GM12878 (cell line): Measurements from ENCODE around the gene WNK2.

Source experiments
- KAT2A ChIP-seq: conservative IDR thresholded peaks from 2 replicates; pipeline ENCODE4 v1.6.1; 2011; ENCODE audit warnings: low read depth, low read length; ENCODE audit not compliant: control insufficient read depth
- TBL1XR1 ChIP-seq: IDR thresholded peaks from 2 replicates; pipeline ENCODE4 v1.6.1; 2012; ENCODE audit warnings: low read depth, low read length, improper control_type of control experiment
- TF ChIP-seq, protein P1 (sequence below): IDR thresholded peaks from 2 replicates; pipeline ENCODE4 v1.6.1; 2012; ENCODE audit warnings: low read depth, low read length, improper control_type of control experiment

DNA sequence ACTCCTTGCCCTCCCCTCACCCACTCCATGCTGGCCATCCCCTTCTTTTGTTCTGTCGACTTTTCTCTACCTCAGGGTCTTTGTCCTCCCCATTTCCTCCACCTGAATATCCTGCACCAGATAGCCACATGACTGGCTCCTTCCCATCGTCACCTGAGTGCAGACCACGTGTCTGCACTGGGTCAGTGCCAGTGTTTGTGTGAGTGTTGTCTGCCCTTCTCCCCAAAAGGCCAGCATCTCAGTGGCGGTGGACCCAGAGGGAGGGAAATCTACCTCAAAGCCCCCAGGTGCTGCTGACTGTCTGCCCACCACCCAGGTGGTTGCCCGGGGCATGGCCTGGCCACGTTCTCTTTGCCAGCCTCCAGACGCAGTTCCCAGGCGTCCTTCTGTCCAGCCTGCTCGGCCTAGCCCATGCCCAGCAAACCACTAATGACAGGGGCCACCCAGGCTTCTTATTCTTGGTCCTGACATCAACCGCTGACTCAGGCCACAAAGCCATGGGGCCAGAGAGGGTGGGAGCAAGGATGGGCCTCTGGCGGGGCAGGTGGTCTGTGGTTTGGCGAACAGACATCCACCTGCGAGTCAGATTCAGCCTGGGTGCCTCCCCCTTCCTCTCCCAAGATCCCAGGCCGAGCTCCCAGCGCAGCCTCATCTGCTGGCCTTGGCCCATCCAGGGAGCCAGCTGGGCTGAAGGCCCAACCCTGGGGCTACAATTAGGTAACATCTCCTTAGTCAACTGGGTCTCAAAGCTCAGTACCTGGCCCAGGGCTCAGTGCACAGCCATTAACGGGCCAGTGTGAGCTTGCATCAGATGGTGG, 44.4 kb upstream of the WNK2 start:
- TF ChIP-seq TBL1XR1, result no peak
- TF ChIP-seq KAT2A, result no peak
- TF ChIP-seq, protein P1, sequence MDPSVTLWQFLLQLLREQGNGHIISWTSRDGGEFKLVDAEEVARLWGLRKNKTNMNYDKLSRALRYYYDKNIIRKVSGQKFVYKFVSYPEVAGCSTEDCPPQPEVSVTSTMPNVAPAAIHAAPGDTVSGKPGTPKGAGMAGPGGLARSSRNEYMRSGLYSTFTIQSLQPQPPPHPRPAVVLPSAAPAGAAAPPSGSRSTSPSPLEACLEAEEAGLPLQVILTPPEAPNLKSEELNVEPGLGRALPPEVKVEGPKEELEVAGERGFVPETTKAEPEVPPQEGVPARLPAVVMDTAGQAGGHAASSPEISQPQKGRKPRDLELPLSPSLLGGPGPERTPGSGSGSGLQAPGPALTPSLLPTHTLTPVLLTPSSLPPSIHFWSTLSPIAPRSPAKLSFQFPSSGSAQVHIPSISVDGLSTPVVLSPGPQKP, result no peak
